Measurements from ENCODE around the gene XBP1. TPM values are rescaled to one million over a fixed set of nuclear protein-coding genes. Genes with fewer than 3 reads are reported as not detected.

Gene XBP1
- total and polyA plus RNA-seq, 10 of the 15 experiments (the other 5 are each of a cell fraction or from before 2014, with no cell fraction given) = 44.5 to 313 (median 149) TPM

DNA sequence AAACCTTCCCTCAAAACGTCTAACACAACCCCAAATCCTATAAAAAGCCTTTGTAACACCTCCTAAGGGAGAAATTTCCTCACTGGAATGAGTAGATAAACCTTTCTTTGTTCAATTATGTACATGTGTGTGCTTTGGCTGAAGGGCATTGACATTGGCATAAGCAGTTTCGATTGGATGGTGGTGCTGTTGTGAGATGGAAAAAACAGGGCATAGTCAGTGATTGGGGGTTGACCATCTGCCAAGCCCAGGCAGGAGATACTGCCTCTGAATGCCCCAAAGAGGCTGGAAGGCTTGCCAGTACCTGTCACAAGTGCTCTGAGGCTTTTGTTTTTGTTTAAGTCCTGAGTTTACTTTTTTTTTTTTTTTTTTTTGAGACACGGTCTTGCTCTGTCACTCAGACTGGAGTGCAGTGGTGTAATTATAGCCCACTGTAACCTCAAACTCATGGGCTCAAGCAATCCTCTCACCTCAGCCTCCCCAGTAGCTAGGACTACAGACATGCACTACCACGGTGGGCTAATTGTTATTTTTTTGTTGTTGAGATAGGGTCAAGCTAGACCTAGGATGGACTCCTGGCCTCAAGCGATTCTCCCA lies 29.1 kb downstream of the XBP1 start:
- ChIA-PET RAD21 (ENCODE audit: unreplicated experiment) (no interaction called here), SMC1A (ENCODE audit: uncharacterized antibody, unreplicated experiment) (interaction anchor here (0.7 to 1.4 kb wide), 3 partner anchors 27 to 150 kb away, joined by 3 to 5 read pairs (median 3); no protein-coding TSS in a partner anchor), CTCF (interaction anchor here (0.9 to 4.3 kb wide), 2 partner anchors 18 to 301 kb away, joined by 3 to 19 read pairs; partner anchors contain the start of gene KREMEN1), POLR2A (interaction anchor here (1.7 to 4.0 kb wide), 5 partner anchors 11 to 48 kb away, joined by 6 to 26 read pairs (median 9); partner anchors contain the start of genes CHEK2, HSCB and XBP1)
- no peaks in the 10 kb centered on the region; the same call in 2 of the 3 replicates for H3K9me3 ChIP-seq (replicated peaks; ENCODE audit: control insufficient read depth, insufficient read depth, low read length)
- no peak overlapping the region; the same call in 1 of the 2 replicates for H2AFZ ChIP-seq (ENCODE audit: control insufficient read depth, low read depth, low read length)
- intact Hi-C loops (cut with micrococcal nuclease; ENCODE audit: unreplicated experiment) = loop anchor here (10.0 kb wide), 1 partner anchor 54 kb away; no protein-coding TSS in a partner anchor
- H3K4me2 ChIP-seq (ENCODE audit: control insufficient read depth, insufficient read depth) = no peak overlapping the region
- no peaks in the 10 kb centered on the region for H3K4me1 ChIP-seq (ENCODE audit: control insufficient read depth, insufficient read depth, low read length)
- H4K20me1 ChIP-seq (ENCODE audit: control insufficient read depth, insufficient read depth) = no peaks in the 10 kb centered on the region
- no peak overlapping the region for H3K27ac ChIP-seq (ENCODE audit: control insufficient read depth, insufficient read depth)
- in situ Hi-C loops (cut with MboI) = no loop called here
- ATAC-seq (no peak), DNase-seq (ENCODE audit: low read depth, low spot score) (no peak), FAIRE-seq (no peak)
- no peaks in the 10 kb centered on the region for H3K27me3 ChIP-seq (replicated peaks in 1 of 2; ENCODE audit: control insufficient read depth in 2 of 2, insufficient read depth in 2 of 2, low read length in 1 of 2)
- H3K79me2 ChIP-seq (ENCODE audit: control insufficient read depth, insufficient read depth, low read length) = peaks cover 16% of the 10 kb centered on the region
- BruUV-seq (replicated peaks) = no TSS peak
- no peak overlapping the region for H3K9ac ChIP-seq (ENCODE audit: control insufficient read depth, insufficient read depth, low read length)
- H3K4me3 ChIP-seq = no peak overlapping the region
- H3K36me3 ChIP-seq (ENCODE audit: control insufficient read depth in 2 of 2, insufficient read depth in 2 of 2, low read length in 1 of 2) = peaks cover 0 to 7% of the 10 kb centered on the region in 2 experiments; a peak in 1 of 4 replicates
- WGBS (ENCODE audit: insufficient coverage, insufficient replicate concordance, low lambda C conversion rate, missing lambda C conversion rate) = 47% methylated on average over 5 of the region's 5 CpGs
- TF ChIP-seq ZNF384 (IDR thresholded peaks at IDR 0.05; ENCODE audit: borderline replicate concordance, low read depth, low read length) = 0 out of 2 replicates have a peak, but pooled peaks have one; percentile 9
- TF ChIP-seq, protein P1, sequence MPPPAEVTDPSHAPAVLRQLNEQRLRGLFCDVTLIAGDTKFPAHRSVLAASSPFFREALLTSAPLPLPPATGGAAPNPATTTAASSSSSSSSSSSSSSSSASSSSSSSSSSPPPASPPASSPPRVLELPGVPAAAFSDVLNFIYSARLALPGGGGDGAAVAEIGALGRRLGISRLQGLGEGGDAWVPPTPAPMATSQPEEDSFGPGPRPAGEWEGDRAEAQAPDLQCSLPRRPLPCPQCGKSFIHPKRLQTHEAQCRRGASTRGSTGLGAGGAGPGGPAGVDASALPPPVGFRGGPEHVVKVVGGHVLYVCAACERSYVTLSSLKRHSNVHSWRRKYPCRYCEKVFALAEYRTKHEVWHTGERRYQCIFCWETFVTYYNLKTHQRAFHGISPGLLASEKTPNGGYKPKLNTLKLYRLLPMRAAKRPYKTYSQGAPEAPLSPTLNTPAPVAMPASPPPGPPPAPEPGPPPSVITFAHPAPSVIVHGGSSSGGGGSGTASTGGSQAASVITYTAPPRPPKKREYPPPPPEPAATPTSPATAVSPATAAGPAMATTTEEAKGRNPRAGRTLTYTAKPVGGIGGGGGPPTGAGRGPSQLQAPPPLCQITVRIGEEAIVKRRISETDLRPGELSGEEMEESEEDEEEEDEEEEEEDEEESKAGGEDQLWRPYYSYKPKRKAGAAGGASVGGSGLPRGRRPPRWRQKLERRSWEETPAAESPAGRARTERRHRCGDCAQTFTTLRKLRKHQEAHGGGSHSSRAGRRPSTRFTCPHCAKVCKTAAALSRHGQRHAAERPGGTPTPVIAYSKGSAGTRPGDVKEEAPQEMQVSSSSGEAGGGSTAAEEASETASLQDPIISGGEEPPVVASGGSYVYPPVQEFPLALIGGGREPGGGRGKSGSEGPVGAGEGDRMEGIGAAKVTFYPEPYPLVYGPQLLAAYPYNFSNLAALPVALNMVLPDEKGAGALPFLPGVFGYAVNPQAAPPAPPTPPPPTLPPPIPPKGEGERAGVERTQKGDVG (CRISPR knock-in tag; IDR thresholded peaks at IDR 0.05) = no peak
- no peak for TF ChIP-seq POLR2AphosphoS5 (IDR thresholded peaks at IDR 0.05; ENCODE audit: low read length)
- TF ChIP-seq PKNOX1 (IDR thresholded peaks at IDR 0.05) = peak; percentile 81
- no peak for TF ChIP-seq FOXK2 (IDR thresholded peaks at IDR 0.05)
- no peak for TF ChIP-seq KAT2A (conservative IDR thresholded peaks at IDR 0.05; ENCODE audit: control insufficient read depth, low read depth, low read length)
- no peak for TF ChIP-seq HDGF (IDR thresholded peaks at IDR 0.05)
- no peak for TF ChIP-seq SREBF1 (IDR thresholded peaks at IDR 0.05; ENCODE audit: low read length)
- no peak for TF ChIP-seq ASH2L (IDR thresholded peaks at IDR 0.05; ENCODE audit: borderline replicate concordance, low read depth)
- TF ChIP-seq CREB1 (IDR thresholded peaks at IDR 0.05; ENCODE audit: low read depth) = no peak
- TF ChIP-seq PAX8 (IDR thresholded peaks at IDR 0.05) = no peak
- no peak for TF ChIP-seq TBL1XR1 (IDR thresholded peaks at IDR 0.05; ENCODE audit: low read depth, low read length)
- TF ChIP-seq, protein P2, sequence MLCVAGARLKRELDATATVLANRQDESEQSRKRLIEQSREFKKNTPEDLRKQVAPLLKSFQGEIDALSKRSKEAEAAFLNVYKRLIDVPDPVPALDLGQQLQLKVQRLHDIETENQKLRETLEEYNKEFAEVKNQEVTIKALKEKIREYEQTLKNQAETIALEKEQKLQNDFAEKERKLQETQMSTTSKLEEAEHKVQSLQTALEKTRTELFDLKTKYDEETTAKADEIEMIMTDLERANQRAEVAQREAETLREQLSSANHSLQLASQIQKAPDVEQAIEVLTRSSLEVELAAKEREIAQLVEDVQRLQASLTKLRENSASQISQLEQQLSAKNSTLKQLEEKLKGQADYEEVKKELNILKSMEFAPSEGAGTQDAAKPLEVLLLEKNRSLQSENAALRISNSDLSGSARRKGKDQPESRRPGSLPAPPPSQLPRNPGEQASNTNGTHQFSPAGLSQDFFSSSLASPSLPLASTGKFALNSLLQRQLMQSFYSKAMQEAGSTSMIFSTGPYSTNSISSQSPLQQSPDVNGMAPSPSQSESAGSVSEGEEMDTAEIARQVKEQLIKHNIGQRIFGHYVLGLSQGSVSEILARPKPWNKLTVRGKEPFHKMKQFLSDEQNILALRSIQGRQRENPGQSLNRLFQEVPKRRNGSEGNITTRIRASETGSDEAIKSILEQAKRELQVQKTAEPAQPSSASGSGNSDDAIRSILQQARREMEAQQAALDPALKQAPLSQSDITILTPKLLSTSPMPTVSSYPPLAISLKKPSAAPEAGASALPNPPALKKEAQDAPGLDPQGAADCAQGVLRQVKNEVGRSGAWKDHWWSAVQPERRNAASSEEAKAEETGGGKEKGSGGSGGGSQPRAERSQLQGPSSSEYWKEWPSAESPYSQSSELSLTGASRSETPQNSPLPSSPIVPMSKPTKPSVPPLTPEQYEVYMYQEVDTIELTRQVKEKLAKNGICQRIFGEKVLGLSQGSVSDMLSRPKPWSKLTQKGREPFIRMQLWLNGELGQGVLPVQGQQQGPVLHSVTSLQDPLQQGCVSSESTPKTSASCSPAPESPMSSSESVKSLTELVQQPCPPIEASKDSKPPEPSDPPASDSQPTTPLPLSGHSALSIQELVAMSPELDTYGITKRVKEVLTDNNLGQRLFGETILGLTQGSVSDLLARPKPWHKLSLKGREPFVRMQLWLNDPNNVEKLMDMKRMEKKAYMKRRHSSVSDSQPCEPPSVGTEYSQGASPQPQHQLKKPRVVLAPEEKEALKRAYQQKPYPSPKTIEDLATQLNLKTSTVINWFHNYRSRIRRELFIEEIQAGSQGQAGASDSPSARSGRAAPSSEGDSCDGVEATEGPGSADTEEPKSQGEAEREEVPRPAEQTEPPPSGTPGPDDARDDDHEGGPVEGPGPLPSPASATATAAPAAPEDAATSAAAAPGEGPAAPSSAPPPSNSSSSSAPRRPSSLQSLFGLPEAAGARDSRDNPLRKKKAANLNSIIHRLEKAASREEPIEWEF (IDR thresholded peaks at IDR 0.05; ENCODE audit: insufficient replicate concordance, low read depth, low read length) = no peak
- TF ChIP-seq STAT1 (conservative IDR thresholded peaks at IDR 0.05) = no peak
- TF ChIP-seq MTA2 (IDR thresholded peaks at IDR 0.05; ENCODE audit: low read depth) = no peak

All from GM12878 (cell line).